ENCODE data around the gene PORCN. TPM values are rescaled to one million over a fixed set of nuclear protein-coding genes. Genes with fewer than 3 reads are reported as not detected.

The PORCN gene
- total and polyA plus RNA-seq, 9 donors = 7.6 to 13.9 (median 9.9) TPM

DNA sequence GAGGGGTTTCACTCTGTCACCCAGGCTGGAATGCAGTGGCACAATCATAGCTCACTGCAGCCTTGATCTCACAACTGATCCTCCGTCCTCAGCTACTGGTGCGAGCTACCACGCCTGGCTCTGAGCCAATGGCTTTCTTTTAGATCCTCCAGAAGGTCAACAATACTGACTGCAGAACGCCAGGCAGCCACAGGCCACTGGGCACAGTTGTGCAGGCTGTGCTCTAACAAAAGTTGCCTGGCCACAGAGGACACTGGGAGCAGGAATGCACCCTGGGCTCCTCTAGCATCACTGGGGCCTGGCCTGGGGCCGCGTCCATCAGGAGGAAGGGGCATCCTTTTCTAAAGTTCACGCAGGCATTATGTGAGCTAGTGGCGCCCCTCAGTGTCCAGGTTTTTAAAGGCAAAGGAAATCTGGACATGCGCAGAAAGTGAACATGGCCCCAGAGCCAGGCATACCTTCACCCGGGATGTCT, 14.9 kb upstream of the PORCN start:
- intact Hi-C loops (cut with DNase I) = no loop called here
- 27 to 37% (median 29%) methylated on average over 10 of the region's 10 CpGs for WGBS, 3 donors

DNA sequence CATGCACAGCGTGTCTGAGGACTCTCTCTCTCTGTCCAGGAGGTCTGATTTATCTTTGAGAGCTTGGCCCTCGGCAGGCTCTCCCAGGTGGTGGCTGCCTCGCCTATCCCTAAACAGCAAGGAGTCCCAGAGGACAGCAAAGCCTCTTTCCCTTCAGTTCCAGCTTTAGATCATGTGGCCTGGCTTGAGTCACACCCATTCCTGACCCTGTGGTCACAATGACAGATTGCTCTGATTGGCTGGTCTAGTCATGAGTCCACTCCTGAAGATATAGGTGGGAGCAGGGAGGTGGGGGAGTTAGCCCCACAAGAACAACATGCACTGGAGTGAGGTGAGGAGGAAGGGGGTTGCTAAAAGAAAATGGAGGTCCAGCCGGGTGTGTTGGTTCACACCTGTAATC, 12.1 kb upstream of the PORCN start:
- intact Hi-C loops (cut with DNase I) = no loop called here
- Histone ChIP-seq H3K36me3 (no peaks in the 10 kb centered on the region), H3K27me3 (no peaks in the 10 kb centered on the region), H3K4me1 (ENCODE audit: insufficient read depth) (no peaks in the 10 kb centered on the region), H3K9me3 (no peaks in the 10 kb centered on the region), H3K4me3 (no peak overlapping the region), H3K27ac (no peak overlapping the region)
- 67 to 79% (median 77%) methylated on average over 4 of the region's 4 CpGs for WGBS, 3 donors
- DNase-seq = no peak
- TF ChIP-seq POLR2A (IDR thresholded peaks at IDR 0.05) (no peak), EP300 (IDR thresholded peaks at IDR 0.05) (no peak)
- TF ChIP-seq, protein P1, sequence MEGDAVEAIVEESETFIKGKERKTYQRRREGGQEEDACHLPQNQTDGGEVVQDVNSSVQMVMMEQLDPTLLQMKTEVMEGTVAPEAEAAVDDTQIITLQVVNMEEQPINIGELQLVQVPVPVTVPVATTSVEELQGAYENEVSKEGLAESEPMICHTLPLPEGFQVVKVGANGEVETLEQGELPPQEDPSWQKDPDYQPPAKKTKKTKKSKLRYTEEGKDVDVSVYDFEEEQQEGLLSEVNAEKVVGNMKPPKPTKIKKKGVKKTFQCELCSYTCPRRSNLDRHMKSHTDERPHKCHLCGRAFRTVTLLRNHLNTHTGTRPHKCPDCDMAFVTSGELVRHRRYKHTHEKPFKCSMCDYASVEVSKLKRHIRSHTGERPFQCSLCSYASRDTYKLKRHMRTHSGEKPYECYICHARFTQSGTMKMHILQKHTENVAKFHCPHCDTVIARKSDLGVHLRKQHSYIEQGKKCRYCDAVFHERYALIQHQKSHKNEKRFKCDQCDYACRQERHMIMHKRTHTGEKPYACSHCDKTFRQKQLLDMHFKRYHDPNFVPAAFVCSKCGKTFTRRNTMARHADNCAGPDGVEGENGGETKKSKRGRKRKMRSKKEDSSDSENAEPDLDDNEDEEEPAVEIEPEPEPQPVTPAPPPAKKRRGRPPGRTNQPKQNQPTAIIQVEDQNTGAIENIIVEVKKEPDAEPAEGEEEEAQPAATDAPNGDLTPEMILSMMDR (IDR thresholded peaks at IDR 0.05) = no peak

More for the DNA sequence above, 14.9 kb upstream of the PORCN start:
- Histone ChIP-seq H3K9me3 (no peaks in the 10 kb centered on the region), H3K27me3 (no peaks in the 10 kb centered on the region), H3K36me3 (no peaks in the 10 kb centered on the region), H3K4me3 (no peak overlapping the region), H3K27ac (no peak overlapping the region), H3K4me1 (ENCODE audit: insufficient read depth) (no peaks in the 10 kb centered on the region)
- DNase-seq = peak in 1 of 5 donors; percentile 49
- TF ChIP-seq POLR2A (IDR thresholded peaks at IDR 0.05) = no peak
- TF ChIP-seq, protein P1 (IDR thresholded peaks at IDR 0.05) = no peak
- TF ChIP-seq EP300 (IDR thresholded peaks at IDR 0.05) = no peak

DNA sequence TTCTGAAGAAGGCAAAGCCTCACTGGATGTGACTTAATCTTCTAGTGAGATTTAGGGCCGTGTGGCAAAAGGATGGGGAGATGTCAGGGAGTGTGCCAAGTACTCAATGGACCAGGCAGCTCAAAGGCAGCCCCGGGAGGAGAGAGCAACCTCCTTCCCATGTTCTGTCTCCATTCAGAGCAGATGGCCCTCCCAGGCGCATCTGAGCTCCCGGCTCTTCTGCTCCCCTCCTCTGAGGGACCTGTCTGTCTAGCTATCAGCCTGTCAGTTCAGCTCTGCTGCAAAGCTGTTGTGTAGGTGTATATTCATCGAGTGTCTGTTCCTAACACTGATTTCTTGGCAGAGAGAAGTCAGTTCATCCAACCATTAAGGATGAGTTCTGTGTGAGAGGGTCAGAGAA, 10.9 kb upstream of the PORCN start:
- no peak for DNase-seq
- intact Hi-C loops (cut with DNase I) = no loop called here

DNA sequence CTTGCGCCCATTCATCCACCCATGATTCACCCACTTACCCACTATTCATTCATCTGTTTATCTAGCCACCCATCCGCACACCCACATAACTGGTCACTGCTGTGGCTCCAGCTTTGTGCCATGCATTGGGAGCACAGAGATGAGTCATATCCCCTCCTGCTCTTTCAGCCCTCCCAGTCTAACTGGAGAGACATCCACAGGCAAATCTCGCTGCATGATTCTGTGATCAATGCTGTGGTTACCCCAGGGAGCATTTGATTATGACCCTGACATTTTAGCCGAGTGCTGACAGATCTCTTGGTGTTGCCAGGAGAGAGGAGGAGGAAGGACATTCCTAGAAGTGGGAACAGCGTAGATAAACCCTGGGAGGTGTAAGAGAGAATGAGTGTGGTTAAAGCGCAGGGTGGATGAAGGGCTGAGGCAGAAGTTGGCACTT, 10.4 kb upstream of the PORCN start:
- Histone ChIP-seq H3K9me3 (no peaks in the 10 kb centered on the region), H3K27me3 (no peaks in the 10 kb centered on the region), H3K36me3 (no peaks in the 10 kb centered on the region), H3K4me1 (ENCODE audit: insufficient read depth) (no peaks in the 10 kb centered on the region), H3K27ac (no peak overlapping the region), H3K4me3 (no peak overlapping the region)
- intact Hi-C loops (cut with DNase I) = no loop called here
- WGBS, 3 donors = 62 to 69% (median 64%) methylated on average over 6 of the region's 6 CpGs
- TF ChIP-seq POLR2A (IDR thresholded peaks at IDR 0.05) (no peak), EP300 (IDR thresholded peaks at IDR 0.05) (no peak)
- TF ChIP-seq, protein P1 (IDR thresholded peaks at IDR 0.05) = no peak
- no peak for DNase-seq

More for the DNA sequence above, 10.9 kb upstream of the PORCN start:
- Histone ChIP-seq H3K27ac (no peak overlapping the region), H3K4me3 (no peak overlapping the region), H3K4me1 (ENCODE audit: insufficient read depth) (no peaks in the 10 kb centered on the region), H3K9me3 (no peaks in the 10 kb centered on the region), H3K27me3 (no peaks in the 10 kb centered on the region), H3K36me3 (no peaks in the 10 kb centered on the region)
- WGBS, 3 donors = 56 to 66% (median 62%) methylated on average over 5 of the region's 5 CpGs
- TF ChIP-seq POLR2A (IDR thresholded peaks at IDR 0.05) (no peak), EP300 (IDR thresholded peaks at IDR 0.05) (no peak)
- TF ChIP-seq, protein P1 (IDR thresholded peaks at IDR 0.05) = no peak

All from ovary (tissue), 9 donors.